RWPE1 (cell line): ENCODE measurements around the gene MIPOL1.

ENCODE experiments used
- CTCF ChIA-PET: fragments of 350-600 bp; sonication (Branson Sonifier 250); formaldehyde crosslinking; extraction: SDS; loops from one replicate; lab custom pipeline; 2021; lab: Yijun Ruan, JAX
- POLR2A ChIA-PET: fragments of 400-600 bp; formaldehyde crosslinking; extraction: SDS; loops from one replicate; lab custom pipeline; 2020; ENCODE audit warnings: antibody characterized with exemption; ENCODE audit not compliant: low non-redundant PET; lab: Yijun Ruan, JAX
- DNase-seq: peaks from one replicate; pipeline ENCODE4 v3.0.0; 2012; ENCODE audit warnings: low spot score
- H3K27ac ChIP-seq: fragments of 450-650 bp; 2 replicates; pipeline ENCODE4 v1.5.1; 2017
- TF ChIP-seq, protein P1 (sequence below): fragments of 450-650 bp; conservative IDR thresholded peaks from 2 replicates; pipeline ENCODE4 v1.5.1; 2017; ENCODE audit warnings: low read depth, mild to moderate bottlenecking

The MIPOL1 gene

DNA sequence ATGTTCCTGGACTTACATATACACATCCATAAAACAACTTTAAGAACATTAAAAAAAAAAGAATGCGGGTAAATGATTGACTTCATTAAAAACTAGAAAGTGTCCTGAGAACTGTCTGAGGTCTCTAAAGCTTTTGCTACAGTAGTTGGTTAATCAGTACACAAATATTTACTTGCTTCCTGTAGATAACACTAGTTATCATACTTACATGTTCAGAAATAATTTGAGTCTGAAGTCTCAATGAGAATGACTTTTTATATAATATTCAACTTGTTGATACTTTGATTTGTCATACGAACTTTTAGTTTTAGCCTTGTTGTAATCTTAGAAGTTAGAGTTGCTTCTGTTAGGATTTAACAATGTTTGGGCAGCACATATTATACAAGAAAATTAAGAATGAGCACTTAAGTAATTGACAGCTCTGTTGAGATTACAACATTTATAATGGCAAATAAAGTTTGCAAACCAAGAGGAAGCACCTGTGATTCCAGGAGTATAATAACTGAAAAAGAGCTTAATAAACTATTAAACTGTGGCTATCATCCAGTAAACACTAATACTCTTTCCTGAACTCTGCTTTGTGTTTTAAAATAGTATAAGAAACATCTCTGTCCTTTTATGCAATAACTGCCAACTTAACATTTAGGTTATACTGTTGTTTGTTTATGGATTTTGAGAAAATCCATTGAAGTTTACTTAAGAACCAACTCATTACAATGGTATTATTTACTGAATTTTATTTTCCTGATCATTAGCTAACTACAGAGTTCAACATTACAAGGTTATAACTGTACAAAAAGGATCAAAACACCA, 131.7 kb downstream of the MIPOL1 start:
- DNase-seq, result no peak
- ChIA-PET CTCF (interaction anchor here (0.6 kb wide), 1 partner anchor 20 kb away, joined by 3 read pairs; no protein-coding TSS in a partner anchor), POLR2A (no interaction called here)
- TF ChIP-seq, protein P1, sequence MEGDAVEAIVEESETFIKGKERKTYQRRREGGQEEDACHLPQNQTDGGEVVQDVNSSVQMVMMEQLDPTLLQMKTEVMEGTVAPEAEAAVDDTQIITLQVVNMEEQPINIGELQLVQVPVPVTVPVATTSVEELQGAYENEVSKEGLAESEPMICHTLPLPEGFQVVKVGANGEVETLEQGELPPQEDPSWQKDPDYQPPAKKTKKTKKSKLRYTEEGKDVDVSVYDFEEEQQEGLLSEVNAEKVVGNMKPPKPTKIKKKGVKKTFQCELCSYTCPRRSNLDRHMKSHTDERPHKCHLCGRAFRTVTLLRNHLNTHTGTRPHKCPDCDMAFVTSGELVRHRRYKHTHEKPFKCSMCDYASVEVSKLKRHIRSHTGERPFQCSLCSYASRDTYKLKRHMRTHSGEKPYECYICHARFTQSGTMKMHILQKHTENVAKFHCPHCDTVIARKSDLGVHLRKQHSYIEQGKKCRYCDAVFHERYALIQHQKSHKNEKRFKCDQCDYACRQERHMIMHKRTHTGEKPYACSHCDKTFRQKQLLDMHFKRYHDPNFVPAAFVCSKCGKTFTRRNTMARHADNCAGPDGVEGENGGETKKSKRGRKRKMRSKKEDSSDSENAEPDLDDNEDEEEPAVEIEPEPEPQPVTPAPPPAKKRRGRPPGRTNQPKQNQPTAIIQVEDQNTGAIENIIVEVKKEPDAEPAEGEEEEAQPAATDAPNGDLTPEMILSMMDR, result no peak
- H3K27ac ChIP-seq, result no peak overlapping the region

DNA sequence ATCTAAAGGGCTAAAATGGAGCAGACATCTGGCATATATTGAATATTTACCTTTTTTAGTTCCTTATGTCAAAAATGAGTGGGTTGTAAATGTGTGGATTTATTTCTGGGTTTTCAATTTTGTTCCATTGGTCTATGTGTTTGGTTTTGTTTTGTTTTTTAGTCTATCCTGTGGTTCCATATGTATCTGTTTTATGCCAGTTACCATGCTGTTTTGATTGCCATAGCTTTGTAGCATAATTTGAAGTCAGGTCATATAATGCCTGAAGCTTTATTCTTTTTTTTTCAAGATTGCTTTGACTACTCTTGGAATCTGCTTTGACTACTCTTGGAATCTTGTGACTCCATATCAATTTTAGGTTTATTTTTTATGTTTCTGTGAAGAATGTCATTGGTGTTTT, 133.2 kb downstream of the MIPOL1 start:
- ChIA-PET CTCF (interaction anchor here (0.7 kb wide), 1 partner anchor 36 kb away, joined by 3 read pairs; no protein-coding TSS in a partner anchor), POLR2A (no interaction called here)
- TF ChIP-seq, protein P1, result no peak
- H3K27ac ChIP-seq, result no peak overlapping the region
- no peak for DNase-seq

DNA sequence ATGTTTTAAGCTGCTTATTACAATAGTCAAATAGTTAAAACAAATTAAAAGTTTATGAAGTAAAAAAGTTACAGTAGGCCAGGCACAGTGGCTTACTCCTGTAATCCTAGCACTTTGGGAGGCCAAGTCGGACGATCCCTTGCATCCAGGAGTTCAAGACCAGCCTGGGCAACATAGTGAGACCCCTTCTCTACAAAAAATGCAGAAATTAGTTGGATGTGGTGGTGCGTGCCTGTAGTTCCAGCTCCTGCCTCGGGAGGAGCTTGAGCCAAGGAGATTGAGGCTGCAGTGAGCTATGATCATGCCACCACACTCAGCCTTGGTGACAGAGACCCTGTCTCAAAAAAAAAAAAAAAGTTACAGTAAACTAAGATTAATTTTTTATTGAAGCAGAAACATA, 142.6 kb downstream of the MIPOL1 start:
- CTCF ChIA-PET, result interaction anchor here (0.9 kb wide), 1 partner anchor 39 kb away, joined by 4 read pairs; no protein-coding TSS in a partner anchor
- DNase-seq, result no peak
- POLR2A ChIA-PET, result no interaction called here
- no peak overlapping the region for H3K27ac ChIP-seq
- TF ChIP-seq, protein P1, result no peak

DNA sequence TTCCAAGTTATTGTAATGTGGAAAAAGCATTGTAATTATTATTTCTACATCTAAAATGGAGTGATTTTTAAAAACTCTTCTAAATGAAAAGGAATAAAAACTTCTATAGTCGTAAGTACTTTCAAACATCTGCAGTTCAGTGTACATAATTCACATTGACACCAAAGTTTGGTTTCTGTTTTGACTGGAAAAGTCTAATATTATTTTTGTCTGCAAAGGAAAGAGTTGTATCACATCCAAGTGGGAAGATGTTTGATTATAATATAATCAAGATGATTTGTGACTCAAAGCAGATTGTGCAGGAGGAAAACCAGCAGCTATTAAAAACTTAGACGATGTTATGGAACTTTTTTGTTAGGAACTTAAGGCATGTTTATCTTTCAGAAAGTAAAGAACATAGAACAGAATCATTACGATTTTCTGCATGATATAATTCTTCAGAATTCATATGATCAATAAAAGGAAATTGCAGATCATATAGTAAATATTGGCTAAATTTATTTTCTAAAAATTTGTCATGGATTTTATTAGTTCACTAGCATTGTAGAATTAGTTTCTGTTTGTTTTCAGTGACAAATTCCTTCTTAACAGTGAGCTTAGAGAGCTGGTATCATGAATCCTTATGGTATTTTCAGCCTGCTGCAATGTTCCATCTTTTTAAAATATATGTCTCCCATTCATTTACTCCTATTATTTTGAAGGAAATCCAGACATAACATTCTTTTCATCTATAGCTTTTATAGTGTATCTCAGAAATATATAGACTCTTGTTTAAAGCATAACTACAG, 145.8 kb downstream of the MIPOL1 start:
- no peak overlapping the region for H3K27ac ChIP-seq
- CTCF ChIA-PET, result interaction anchor here (0.5 kb wide), 1 partner anchor 166 kb away, joined by 3 read pairs; no protein-coding TSS in a partner anchor
- POLR2A ChIA-PET, result no interaction called here
- no peak for DNase-seq
- TF ChIP-seq, protein P1, result no peak

DNA sequence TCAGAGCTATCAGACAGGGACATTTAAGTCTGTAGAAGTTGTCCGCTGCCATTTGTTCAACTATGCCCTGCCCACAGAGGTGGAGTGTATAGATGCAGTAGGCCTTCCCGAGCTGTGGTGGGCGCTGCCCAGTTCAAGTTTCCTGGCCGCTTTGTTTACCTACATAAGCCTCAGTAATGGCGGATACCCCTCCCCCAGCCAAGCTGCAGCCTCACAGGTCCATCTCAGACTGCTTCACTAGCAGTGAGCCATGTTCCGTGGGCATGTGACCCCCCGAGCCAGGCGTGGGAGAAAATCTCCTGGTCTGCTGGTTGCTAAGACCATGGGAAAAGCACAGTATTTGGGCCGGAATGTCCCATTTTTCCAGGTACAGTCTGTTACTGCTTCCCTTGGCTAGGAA, 165.9 kb downstream of the MIPOL1 start:
- TF ChIP-seq, protein P1, result no peak
- ChIA-PET POLR2A (no interaction called here), CTCF (no interaction called here)

DNA sequence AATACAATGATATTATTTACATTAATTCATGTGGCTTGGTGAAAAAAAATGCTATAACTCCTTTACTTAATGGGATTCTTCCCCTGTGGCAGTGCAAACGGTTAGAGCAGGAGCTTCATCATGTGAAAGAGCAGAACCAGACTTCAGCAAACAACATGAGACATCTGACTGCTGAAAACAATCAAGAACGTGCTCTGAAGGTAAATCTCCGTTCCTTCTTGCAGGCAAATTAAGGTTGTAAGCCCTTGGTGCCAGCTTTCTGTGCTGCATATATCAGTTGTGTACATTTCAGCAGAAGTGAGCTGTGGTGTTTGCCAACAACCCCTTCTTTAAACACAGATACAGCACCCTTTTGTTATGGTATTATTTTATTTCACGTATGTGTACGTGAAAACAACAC, 171.7 kb downstream of the MIPOL1 start:
- ChIA-PET POLR2A (no interaction called here), CTCF (no interaction called here)
- TF ChIP-seq, protein P1, result no peak
- no peak for DNase-seq
- H3K27ac ChIP-seq, result no peak overlapping the region

More for the DNA sequence above, 165.9 kb downstream of the MIPOL1 start:
- no peak for DNase-seq
- H3K27ac ChIP-seq, result no peak overlapping the region
